A204.1 (cell line): Measurements from ENCODE around the gene MOB2.

Experiments used
- FAIRE-seq: peaks from 2 replicates; lab custom pipeline; 2012; peaks lifted over from hg19 to GRCh38; lab: Jason Lieb, UNC

The MOB2 gene, protein sequence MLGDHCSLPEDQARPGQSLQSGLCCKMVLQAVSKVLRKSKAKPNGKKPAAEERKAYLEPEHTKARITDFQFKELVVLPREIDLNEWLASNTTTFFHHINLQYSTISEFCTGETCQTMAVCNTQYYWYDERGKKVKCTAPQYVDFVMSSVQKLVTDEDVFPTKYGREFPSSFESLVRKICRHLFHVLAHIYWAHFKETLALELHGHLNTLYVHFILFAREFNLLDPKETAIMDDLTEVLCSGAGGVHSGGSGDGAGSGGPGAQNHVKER

DNA sequence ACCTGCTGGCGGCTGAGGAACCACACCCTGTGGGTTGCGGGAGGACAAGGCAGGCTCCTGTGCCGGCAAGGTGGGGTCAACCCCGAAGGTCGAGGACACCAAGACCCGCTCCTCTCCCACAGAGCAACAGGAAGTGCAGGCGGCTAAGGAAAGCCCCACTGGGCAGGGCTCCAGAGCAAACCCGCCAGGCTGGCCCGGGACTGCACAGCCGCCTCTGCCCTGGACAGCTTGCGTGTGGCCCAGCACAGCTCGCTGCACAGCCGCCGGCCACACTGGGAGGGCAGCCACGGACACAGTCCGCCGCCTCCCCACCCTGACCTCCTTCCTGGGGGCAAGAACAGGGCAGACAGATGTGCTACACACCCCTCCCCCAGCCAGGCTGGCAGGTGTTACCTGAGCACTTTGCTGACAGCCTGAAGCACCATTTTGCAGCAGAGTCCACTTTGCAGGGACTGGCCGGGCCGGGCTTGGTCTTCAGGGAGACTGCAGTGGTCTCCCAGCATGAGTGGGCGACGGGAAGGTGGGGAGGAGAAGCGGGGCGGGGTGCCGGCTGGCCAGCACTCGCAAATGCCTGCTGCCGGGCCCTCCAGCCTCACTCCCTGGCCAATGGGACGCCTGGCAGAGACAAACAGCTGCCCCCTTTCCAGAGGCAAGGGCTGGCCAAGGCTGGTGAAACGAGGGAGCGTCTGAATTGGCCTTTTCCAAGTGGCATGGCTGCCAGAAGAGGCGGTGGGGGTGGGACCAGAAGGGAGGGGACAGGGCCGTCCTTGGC is at the start of gene MOB2:
Gene MOB2 (minus strand): TSS at position 726 of the 772 bp plus-strand sequence. CDS start 223 bp downstream, at position 503.
- FAIRE-seq, result no peak

DNA sequence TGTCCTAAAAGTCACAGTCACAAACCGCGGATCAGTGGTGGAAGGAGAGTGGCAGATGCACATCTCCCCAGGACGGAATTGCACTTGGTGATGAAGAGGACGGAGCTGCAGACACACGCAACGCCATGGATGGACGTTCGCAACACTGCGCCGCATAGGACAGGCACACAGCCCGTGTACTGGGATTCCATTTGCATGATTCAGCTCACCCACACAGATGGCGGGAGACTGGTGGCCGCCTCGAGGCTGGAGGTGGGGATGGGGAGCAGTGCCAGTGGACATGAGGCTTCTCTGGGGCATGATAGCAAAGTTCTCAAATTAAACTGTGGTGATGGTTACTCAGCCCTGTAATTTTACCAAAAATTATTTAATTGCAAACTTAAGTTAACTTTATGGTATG is 48.1 kb upstream of the MOB2 start:
- FAIRE-seq, result no peak

DNA sequence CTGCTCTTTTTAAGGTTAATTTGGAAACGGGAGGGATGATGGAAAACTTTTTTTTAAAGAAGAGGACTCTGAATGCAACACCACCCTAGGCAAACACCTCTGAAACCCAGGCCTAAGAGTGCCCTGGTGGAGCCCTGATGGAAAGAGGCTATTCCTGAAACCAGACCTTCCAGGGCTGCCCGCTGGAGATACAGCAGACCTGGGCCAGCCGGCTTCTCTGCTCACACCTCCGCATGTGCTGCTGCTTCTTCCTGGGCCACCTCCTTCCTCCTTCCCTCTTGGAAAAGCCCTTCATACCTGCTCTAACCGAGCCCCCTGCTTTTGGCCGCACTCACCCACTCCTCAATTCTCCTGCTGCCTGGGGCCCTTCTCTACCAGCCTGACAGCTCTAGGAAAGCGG is 47.6 kb upstream of the MOB2 start:
- FAIRE-seq, result no peak

DNA sequence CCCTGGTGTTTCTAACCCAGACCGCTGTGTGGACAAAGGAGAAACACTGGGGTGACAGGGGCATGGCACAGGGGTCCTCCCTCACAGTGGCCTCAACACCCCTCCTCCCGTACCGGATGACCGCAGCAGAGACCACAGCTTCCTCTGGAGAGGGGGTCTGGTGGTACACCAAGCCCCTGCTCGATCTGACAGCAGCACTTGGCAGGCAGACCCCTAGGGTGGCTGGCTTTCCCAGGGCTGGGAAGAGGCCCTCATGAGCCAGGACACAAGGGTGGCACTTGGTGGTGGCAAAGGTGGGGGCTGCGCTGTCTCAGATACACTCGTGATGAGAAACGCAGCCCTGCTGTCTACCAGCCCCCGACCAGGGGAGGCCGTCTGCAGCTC is 46.8 kb upstream of the MOB2 start:
- FAIRE-seq, result no peak

DNA sequence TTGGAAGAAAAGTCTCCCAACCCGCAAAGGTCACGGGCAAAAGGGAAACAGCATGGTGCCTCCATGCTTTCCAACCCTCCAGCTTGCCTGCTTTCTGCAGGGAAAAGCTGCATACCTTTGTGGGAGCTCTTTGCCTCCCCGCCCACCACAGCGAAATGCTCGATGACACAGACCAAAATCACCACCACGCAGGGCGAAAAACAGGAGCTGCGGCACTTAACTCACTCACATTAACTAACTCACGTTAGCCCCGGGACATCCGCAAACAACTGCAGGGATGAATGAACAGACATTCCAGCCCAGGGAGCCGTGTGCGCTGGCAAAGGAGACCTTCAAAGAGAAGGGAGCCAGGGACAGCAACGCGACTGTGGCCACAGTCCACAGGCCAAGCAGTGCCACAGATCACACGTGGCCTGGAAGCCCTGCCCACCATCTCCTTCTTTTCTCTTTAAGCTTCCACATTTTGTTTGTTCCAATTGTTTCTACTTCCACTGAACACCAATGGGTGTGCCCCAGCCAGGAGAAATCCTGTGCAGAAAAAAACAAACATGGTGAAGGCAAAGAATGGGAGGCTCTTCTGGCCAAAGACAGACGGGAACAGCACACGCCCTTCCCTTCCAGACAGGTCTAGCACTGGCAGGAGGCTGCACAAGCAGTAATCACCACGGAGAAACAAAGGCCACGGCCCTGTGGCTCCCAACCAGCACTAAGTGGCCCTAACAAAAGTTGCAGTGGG is 46.2 kb upstream of the MOB2 start:
- FAIRE-seq, result no peak

DNA sequence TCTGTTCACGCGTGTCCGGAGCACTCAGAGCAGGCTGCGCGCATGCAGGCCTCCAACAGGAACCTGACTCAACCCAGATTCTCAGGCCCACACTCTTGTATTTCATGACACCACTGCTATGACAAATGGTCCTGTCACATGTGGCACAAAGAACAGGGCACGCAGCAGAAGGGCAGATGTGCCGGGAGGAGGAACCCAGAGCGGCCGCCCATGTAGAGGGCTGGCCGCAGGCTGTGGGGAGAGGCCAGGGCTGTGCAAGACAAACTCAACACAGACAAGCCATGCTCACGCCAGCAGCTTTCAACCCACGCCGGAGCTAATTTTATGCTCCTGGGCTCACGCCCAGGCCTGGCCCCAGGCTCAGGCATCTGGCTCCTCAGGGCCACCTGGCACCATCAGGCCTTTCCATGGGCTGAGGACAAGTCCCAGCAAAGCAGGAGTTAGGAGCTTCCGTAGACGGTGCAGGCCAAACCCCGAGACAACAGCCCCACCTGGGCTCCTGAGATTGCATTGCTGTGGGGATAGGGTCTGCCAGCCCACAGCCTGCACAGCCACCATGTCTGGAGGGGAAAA is 45.5 kb upstream of the MOB2 start:
- no peak for FAIRE-seq

DNA sequence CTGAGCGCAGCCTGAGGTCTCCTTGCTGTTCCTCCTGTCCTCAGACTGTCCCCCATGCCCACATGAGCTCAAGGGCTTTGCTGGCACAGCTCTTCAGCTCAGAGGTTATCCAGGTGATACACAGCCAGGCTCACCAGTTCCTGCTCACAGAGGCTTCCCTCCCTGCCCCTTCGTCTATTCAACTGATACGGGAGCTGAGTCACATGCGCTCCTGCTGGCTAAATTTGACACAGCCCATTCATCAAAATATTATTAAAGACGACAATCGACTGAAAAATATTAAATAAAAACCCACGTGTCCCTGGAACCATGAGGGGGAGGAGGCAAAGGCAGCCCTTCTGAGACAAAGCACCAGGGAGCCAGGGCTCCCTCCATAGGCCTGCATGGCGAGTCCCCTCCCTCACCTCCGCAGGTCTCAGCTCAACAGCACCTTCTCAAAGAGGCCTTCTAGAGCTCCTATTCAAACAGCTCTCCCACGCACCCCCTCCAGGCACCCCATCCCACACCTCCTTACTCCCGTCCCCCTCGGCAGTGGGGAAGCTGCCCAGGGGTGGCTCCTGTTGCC is 45.0 kb upstream of the MOB2 start:
- no peak for FAIRE-seq

DNA sequence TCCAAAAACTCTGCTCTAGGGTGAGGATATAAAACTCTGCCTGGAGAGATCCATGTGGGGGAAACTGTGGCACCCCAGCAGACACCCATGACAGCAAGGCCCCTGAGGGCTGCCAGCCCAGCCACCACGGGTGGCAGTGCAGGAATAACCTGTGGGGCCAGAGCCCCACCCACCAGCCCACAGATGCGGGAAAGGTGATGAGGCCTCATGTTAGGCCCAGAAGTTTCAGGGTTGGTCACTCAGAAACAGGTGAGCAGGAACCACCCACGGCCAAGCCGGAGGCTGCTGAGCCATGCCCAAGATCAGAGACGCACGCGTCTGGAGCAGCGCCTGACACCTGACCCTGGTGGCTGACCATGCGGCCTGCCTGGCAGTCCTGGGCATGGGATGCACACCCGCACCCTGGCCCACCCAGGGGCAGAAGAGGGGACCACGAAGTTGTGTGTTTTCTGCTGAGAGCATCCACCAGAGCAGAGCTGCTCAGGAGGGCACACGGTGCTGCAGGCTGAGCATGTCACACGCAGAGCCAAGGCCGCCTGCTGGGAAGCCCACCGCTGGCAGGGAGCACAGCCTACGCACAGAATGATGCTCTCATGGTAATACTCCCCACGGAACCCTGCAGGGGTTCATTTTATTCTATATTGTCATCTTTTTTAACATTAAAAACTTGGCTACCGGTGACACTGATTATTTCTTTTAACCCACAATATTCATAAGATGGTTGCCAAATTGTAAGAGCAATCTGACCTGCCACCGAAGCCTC is 44.3 kb upstream of the MOB2 start:
- FAIRE-seq, result no peak

DNA sequence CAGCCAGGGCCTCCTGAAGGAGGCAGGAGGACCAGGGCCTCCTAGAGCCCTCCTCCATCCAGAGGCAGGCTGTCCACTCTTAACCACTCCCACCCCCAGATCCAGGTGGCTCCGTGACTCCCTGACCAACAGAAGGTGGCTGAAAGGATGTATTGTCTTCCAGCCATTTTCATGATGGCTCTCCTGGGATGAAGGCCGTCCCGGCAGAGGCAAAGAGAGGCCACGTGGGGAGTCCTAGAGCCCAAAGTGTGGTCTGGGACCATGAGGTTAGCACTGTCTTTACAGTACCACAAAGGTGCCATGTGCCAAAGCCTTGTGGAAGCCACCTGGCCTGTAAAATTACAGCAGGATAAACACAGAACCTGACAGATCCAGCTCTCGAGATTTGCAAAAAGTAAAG is 43.2 kb upstream of the MOB2 start:
- no peak for FAIRE-seq

DNA sequence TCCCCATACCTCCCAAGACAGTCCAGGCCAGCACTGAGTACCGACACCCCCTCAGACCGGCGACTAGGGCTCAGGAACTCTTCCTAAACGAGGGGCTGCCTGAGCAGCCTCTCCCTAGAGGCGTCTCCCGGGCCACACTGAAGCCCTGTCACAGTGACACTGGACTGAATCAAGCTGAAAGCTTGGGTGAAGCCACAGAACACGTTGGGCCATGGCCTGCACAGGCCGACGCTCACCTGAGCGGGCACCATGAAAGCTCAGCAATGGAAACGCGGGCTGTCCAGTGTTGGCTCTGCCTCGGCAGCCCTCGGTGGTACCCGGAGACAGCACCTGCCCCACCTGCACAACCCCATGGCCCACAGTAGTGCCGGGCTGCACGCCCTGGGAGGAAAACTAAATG is 42.7 kb upstream of the MOB2 start:
- FAIRE-seq, result no peak

DNA sequence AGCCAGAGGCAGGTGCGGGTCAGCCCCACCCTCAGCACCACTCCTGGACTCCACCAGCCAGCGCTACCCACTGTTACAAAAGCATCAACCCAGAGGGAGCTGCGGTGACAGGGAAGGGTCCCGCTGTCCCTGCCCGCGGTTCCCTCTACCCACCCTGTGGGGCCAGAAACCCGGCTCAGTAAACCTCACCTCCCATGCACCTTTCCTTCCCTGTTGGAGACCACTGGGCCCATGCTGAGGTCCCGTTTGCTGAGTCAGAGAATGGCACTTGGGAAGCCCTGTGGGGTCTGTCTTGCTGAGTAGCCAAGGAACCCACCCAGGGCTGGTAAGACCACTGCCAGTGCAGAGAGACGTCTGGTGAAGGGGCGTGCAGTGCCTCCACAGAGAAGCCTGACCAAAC is 42.1 kb upstream of the MOB2 start:
- FAIRE-seq, result no peak

DNA sequence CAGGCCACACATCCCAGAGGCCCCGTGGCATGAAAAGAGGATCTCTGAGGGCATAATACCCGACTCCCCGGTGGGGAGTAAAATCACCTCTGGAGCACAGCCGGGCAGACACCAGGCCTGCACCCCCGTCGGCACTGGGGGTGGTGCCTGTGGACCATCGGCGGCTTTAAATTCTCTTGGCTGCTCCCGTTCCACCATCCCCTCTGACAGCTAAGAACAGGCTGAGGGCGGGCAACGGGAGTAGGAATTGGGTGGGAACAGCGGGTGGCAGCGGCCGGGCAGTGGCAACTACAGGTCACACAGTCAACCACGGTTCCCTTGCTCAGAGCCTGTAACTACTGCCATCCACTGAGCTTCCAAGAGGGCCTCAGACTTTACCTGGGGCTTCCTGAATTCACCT is 40.2 kb upstream of the MOB2 start:
- no peak for FAIRE-seq

DNA sequence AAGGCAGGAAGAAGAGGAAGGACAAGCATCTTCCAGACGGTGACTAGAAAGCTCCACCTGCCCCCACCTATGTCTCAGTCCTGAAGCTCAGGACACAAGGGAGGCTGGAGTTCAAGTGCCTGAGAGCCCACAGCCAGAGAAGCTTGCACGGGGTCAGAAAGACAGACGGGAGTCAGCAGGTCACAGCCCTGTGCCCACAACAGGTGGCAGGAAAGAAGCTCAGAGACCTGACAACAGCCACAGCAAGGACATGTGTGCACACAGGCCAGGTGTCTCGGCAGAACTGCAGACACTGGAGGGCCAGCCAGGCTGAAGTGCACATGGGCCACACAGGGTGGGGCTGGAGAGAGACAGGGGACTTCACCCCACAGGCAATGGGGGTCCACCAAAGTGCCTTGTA is 37.2 kb upstream of the MOB2 start:
- no peak for FAIRE-seq

DNA sequence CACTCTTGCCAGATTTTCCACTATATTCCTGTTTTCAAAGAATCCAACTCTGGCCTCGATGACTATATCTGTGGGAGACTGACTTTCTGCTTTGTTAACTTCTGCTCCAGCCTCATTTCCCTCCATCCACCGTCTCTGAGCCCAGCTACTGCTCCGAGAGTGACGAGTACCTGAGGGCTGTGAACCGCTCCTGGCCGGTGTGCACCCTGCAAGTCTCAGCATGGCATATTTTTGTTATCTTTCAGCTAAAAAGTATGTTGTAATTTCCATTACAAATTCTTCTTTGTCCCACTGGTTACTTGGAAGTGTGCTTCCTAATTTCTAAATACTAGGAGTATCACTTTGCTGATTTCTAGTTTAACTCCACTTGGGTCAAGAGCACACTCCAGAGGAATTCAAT is 36.5 kb upstream of the MOB2 start:
- no peak for FAIRE-seq

DNA sequence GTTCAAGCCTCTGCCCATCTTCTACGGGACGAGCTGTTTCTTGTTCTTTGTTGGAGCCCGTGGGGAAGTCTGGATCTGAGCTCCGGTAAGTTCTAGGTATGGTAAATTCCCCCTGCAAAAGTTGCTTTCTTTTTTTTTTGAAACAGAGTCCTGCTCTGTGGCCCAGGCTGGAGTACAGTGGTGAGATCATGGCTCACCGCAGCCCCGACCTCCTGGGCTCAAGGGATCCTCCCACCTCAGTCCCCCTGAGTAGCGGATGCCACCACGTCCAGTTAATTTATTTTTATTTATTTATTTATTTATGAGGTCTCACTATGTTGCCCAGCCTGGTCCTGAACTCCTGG is 35.5 kb upstream of the MOB2 start:
- no peak for FAIRE-seq

DNA sequence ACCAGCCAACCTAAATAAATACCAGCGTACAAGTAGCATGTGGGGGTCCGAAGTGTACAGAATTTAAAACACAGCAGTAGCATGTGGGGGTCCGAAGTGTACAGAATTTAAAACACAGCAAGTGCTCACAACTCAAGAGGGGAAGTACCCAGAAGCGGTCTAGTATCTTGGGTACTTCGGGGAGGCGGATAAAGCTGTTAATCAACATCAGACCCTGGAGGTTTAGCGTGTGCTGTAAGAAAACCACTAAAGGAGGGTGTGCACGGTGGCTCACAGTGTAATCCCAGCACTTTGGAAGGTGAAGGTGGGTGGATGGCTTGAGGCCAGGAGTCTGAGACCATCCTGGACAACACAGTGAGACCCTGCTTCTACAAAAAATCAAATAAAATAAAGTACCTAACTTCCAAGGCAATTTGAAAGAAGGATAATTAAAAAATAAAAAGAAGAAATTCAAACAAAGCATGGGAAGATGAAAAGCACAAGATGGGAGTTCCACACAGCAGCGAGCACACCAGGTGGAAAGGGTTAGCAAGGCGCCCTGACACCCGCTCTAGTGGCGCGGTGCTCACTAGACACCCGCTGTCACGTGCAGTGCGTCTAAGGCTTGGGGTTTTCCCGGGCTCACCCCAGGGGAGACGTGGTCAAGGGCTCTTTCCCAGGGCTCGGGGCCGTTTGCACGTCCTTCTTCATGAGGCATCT is 35.0 kb upstream of the MOB2 start:
- no peak for FAIRE-seq

DNA sequence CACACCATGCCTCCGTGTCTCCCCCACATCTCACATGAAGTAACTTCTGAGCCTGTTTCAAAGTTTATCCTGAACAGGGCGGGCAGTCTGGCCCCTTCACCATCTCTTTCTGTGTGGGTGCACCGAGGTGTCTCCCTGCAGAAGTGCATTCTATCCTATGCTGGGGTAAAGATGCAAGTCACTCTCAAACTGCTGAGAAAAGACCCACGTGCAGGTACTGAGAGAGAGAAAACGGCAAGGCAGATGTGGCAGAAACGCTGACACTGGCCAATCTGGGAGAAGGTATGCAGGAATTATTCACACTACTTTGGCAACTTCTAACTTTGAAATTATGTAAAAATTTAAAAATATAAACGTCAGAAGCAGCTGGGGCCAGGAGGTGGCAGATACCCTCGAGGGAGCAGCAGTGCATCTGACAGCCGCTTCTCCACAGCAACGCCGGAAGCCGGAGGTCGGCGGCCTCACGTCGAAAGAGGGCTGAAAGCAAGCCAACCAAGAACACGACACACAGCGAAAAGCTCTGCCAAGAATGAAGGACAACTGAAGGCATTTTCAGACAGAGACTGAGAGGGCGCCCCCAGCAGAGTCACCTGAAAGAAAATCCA is 34.2 kb upstream of the MOB2 start:
- no peak for FAIRE-seq

DNA sequence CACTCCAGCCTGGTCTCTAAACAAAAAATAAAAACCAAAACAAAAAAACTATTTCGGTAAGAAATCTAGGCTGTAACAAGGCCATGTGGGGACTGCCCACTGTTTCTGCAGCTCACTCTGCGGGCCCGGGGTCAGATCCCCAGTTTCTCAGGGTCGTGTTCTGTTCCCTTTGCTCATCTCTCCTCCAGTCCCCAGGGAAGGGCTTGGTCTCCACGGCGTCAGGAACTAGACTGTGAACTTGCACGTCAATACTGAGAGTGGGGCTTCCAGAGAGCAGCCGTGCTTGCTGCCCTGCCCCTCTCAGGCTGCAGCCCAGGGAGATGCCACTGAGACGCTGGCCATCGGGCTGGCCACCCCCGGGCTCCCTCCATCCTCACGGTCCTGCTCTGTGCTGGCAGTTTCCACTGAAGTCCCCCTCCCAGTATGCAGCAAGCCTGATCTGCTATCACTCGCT is 33.7 kb upstream of the MOB2 start:
- no peak for FAIRE-seq

DNA sequence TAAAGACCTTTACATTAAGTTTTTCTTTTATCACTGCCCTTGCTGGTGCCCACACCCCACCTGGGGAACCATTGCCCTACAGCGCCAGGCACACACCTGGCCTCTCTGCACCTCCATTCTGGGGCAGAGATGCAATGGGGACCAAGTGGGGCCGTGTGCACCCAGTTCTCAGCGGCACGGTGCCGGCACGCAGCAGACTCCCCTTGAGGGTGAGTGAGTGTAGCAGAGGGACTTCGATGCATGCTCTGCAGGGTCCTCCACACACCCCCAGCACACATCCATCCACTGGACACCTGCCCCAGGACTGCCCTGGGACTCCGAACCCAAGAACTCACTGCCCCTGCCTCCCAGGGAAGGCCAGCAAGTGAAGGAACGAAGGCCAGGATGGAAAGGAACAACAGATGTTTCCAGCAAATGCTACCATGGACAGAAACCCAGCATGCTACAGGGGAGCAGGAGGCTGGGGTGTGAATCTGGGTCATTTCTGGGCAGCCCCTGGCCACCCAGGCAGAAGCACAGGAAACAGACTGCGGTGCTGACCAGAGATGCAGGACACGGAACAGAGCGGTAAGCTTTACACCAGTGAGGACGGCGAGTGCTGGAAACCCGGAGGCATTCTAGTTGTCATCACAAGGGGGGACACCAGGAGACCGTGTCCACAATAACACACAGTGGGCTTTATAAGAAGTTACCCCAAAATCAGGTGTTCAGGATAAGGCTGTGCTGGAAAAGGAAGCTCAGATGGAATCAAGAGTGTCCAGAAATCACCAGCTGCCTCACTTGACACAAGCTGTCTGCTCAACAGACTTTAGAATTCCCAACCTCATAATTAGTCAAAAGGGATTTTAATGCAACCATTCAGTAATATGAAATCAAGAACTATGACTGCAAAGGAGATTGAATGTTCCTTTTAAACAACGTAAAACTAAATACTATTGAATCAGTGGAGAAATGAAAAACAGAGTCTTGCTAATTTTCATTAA is 32.7 kb upstream of the MOB2 start:
- FAIRE-seq, result no peak

DNA sequence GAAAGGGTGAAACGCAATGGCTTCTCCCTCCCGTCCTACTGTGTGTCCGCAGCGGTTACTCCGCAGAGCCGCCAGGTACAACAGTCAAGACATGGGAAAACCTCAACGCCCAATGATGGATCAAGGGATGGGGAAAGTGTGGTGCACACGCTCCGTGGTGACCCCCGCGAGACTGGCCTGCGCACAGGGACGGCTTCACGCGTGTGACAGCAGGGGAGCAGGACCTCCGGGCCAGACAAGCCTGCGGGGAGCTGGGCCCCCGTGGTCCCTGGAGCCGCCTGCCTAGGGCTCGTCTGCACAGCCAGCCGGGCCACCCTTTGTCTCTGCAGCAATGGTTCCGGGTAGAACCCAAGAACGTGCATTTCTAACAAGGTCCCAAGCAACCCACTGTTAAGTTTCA is 31.7 kb upstream of the MOB2 start:
- no peak for FAIRE-seq
